GM18951 (cell line): Measurements from ENCODE around the gene AMH.

Experiments
- POLR2A ChIP-seq: IDR thresholded peaks from 4 replicates; pipeline ENCODE4 v1.6.1; 2011; ENCODE audit warnings: mild to moderate bottlenecking; ENCODE audit not compliant: insufficient read length, insufficient read depth; ENCODE audit errors: extremely low read depth
- in situ Hi-C: fragments of 300-500 bp; cut with MboI; formaldehyde crosslinking; loops from one replicate; pipeline ENCODE4 v1.12.0; 2022; ENCODE audit warnings: low sequenced_read_pairs, mixed read lengths, inconsistent platforms; ENCODE audit not compliant: unreplicated experiment

The AMH gene

GRCh38 chr19:2252055-2252796 is 3.1 kb downstream of the AMH start:
- TF ChIP-seq POLR2A = no peak
- in situ Hi-C loops = no loop called here

GRCh38 chr19:2252797-2253105 is 3.6 kb downstream of the AMH start:
- no peak for TF ChIP-seq POLR2A
- in situ Hi-C loops = no loop called here

- in situ Hi-C loops = no loop called here
- TF ChIP-seq POLR2A = no peak
Measured at GRCh38 chr19:2253106-2254063, 4.3 kb downstream of the AMH start.

GRCh38 chr19:2254064-2254872 is 5.1 kb downstream of the AMH start:
- in situ Hi-C loops = no loop called here
- no peak for TF ChIP-seq POLR2A

GRCh38 chr19:2255112-2255845 is 6.2 kb downstream of the AMH start:
- in situ Hi-C loops = no loop called here

GRCh38 chr19:2255982-2256685 is 7.0 kb downstream of the AMH start, which contains the start of gene JSRP1:
Gene JSRP1 (minus strand): TSS chr19:2256417. CDS start chr19:2255314, 1,103 bp downstream.
- in situ Hi-C loops = no loop called here
- no peak for TF ChIP-seq POLR2A

More at GRCh38 chr19:2255112-2255845, 6.2 kb downstream of the AMH start:
- no peak for TF ChIP-seq POLR2A

- TF ChIP-seq POLR2A = no peak
- in situ Hi-C loops = no loop called here
Measured at GRCh38 chr19:2259336-2259735, 10.2 kb downstream of the AMH start.

GRCh38 chr19:2260341-2260805 is 11.2 kb downstream of the AMH start:
- no peak for TF ChIP-seq POLR2A

GRCh38 chr19:2261438-2262172 is 12.5 kb downstream of the AMH start:
- TF ChIP-seq POLR2A = no peak
- in situ Hi-C loops = no loop called here

More at GRCh38 chr19:2260341-2260805, 11.2 kb downstream of the AMH start:
- in situ Hi-C loops = no loop called here

GRCh38 chr19:2266183-2266993 is 17.3 kb downstream of the AMH start:
- TF ChIP-seq POLR2A = peak; percentile 40
- in situ Hi-C loops = no loop called here

- in situ Hi-C loops = no loop called here
- no peak for TF ChIP-seq POLR2A
Measured at GRCh38 chr19:2268480-2268830, 19.3 kb downstream of the AMH start.

GRCh38 chr19:2268861-2269243 is 19.7 kb downstream of the AMH start:
- in situ Hi-C loops = no loop called here
- no peak for TF ChIP-seq POLR2A
